CD14-positive monocyte (primary cell): Measurements from ENCODE around the gene AANAT. TPM values are rescaled to one million over a fixed set of nuclear protein-coding genes. Genes with fewer than 3 reads are reported as not detected.

Experiments used
- DNase-seq, 3 donors: peaks; one replicate each; pipeline ENCODE4 v3.0.0-alpha.2; 2011 to 2022
- H2AFZ ChIP-seq: 2 replicates; pipeline ENCODE4 v1.6.0; 2012; ENCODE audit warnings: mild to moderate bottlenecking, low read depth, low read length, inconsistent platforms; ENCODE audit not compliant: insufficient read depth, poor library complexity, severe bottlenecking
- H3K27ac ChIP-seq, 2 donors: 1 replicate in 1 of 2; 2 replicates in 1 of 2; pipeline ENCODE4 v1.5.1; 2012 to 2013; ENCODE audit warnings: low read length in 2 of 2, control low read depth in 1 of 2, inconsistent platforms in 1 of 2, low read depth in 1 of 2, mild to moderate bottlenecking in 1 of 2
- H3K27me3 ChIP-seq, 2 donors: one replicate each; pipeline versions ENCODE4 v1.6.0 to v1.6.1; 2011 to 2013; ENCODE audit warnings: low read length in 2 of 2; ENCODE audit not compliant: control insufficient read depth in 2 of 2, insufficient read depth in 2 of 2
- H3K36me3 ChIP-seq, 2 donors: replicated peaks in 1 of 2; 1 replicate in 1 of 2; 2 replicates in 1 of 2; pipeline versions ENCODE4 v1.5.1 to v1.6.1; 2012 to 2013; ENCODE audit warnings: low read length in 2 of 2, control low read depth in 1 of 2, inconsistent platforms in 1 of 2, mild to moderate bottlenecking in 1 of 2; ENCODE audit not compliant: insufficient read depth in 2 of 2, control insufficient read depth in 1 of 2
- H3K4me1 ChIP-seq, 2 donors: 1 replicate in 1 of 2; 2 replicates in 1 of 2; pipeline versions ENCODE4 v1.5.1 to v1.6.1; 2012 to 2013; ENCODE audit warnings: low read length in 2 of 2, control low read depth in 1 of 2, inconsistent platforms in 1 of 2, mild to moderate bottlenecking in 1 of 2, moderate library complexity in 1 of 2; ENCODE audit not compliant: insufficient read depth in 2 of 2, control insufficient read depth in 1 of 2
- H3K4me2 ChIP-seq: replicated peaks from 2 replicates; pipeline ENCODE3; 2012; ENCODE audit warnings: low read length, moderate library complexity, mild to moderate bottlenecking; ENCODE audit not compliant: poor library complexity, severe bottlenecking; ENCODE audit errors: extremely low read depth
- H3K4me3 ChIP-seq, 3 experiments: fragments of 200-600 bp in 1 of 3; sonication (generic) in 1 of 3; replicated peaks in 1 of 3; 1 replicate in 2 of 3; 2 replicates in 1 of 3; pipeline ENCODE4 v1.5.1; 2011 to 2013; ENCODE audit warnings: low read length in 3 of 3, mild to moderate bottlenecking in 3 of 3, control low read depth in 2 of 3, low read depth in 2 of 3, inconsistent platforms in 1 of 3, moderate library complexity in 1 of 3
- H3K79me2 ChIP-seq: 2 replicates; pipeline ENCODE4 v1.6.0; 2012; ENCODE audit warnings: mild to moderate bottlenecking, control low read depth, inconsistent platforms, low read length, moderate library complexity; ENCODE audit not compliant: insufficient read depth
- H3K9ac ChIP-seq: 2 replicates; pipeline ENCODE4 v1.6.0; 2017; ENCODE audit warnings: low read length, mild to moderate bottlenecking; ENCODE audit not compliant: insufficient read depth, poor library complexity, severe bottlenecking
- H3K9me3 ChIP-seq, 2 donors: replicated peaks in 1 of 2; 1 replicate in 1 of 2; 2 replicates in 1 of 2; pipeline versions ENCODE4 v1.5.1 to v1.6.1; 2012 to 2013; ENCODE audit warnings: low read length in 2 of 2, control low read depth in 1 of 2; ENCODE audit not compliant: control insufficient read depth in 1 of 2, insufficient read depth in 1 of 2
- H4K20me1 ChIP-seq: 2 replicates; pipeline ENCODE4 v1.6.0; 2012; ENCODE audit warnings: mild to moderate bottlenecking, low read length, control low read depth, moderate library complexity; ENCODE audit not compliant: insufficient read depth
- H3K27ac Mint-ChIP-seq, 7 donors: one replicate each; pipeline ENCODE4 v1.8.0; 2020; ENCODE audit warnings: mild to moderate bottlenecking in 7 of 7, mixed read lengths in 7 of 7, moderate library complexity in 6 of 7, inconsistent platforms in 2 of 7
- H3K27me3 Mint-ChIP-seq, 3 donors: one replicate each; pipeline ENCODE4 v1.8.0; 2021 to 2022; ENCODE audit warnings: low read depth in 3 of 3, mild to moderate bottlenecking in 3 of 3, mixed read lengths in 3 of 3, moderate library complexity in 3 of 3, inconsistent platforms in 1 of 3
- H3K36me3 Mint-ChIP-seq, 2 donors: one replicate each; pipeline ENCODE4 v1.8.0; 2020; ENCODE audit warnings: mixed read lengths in 2 of 2, inconsistent platforms in 1 of 2, mild to moderate bottlenecking in 1 of 2
- H3K4me1 Mint-ChIP-seq: one replicate; pipeline ENCODE4 v1.8.0; 2020; ENCODE audit warnings: mild to moderate bottlenecking, mixed read lengths
- H3K4me3 Mint-ChIP-seq, 2 donors: one replicate each; pipeline ENCODE4 v1.8.0; 2020; ENCODE audit warnings: mild to moderate bottlenecking in 2 of 2, mixed read lengths in 2 of 2, moderate library complexity in 1 of 2
- H3K9me3 Mint-ChIP-seq, 7 donors: one replicate each; pipeline ENCODE4 v1.8.0; 2020 to 2022; ENCODE audit warnings: mixed read lengths in 7 of 7, mild to moderate bottlenecking in 6 of 7, moderate library complexity in 6 of 7, inconsistent platforms in 2 of 7
- CTCF ChIP-seq: fragments of 200-600 bp; IDR thresholded peaks from one replicate; pipeline ENCODE4 v1.8.0; 2022; ENCODE audit warnings: antibody characterized with exemption, mild to moderate bottlenecking
- WGBS: methylation state at CpG from one replicate; pipeline ENCODE4 v1.1.5; 2013; ENCODE audit warnings: missing lambda C conversion rate; ENCODE audit not compliant: insufficient coverage; 5-methylcytosine and 5-hydroxymethylcytosine counted together
- intact Hi-C, 2 donors: fragments of 100-400 bp; cut with micrococcal nuclease; formaldehyde crosslinking; loops; one replicate each; pipeline versions ENCODE4 v1.15.0 to v1.15.1; 2023
- polyA plus RNA-seq, 3 donors: library from polyadenylated mRNA; depleted of rRNA in 1 of 3; unstranded in 2 of 3; stranded (reverse) in 1 of 3; fragments of 300-500 nt in 2 of 3; fragments of >200 nt in 1 of 3; fragmentation: Illumina TruSeq in 2 of 3; gene quantifications; 1 replicate in 2 of 3; 2 replicates in 1 of 3; pipeline ENCODE4 v1.2.3, GENCODE V29; 2012 to 2021

Gene AANAT
- polyA plus RNA-seq, 3 donors: not detected

- no peak overlapping the region for H3K4me3 Mint-ChIP-seq
- Histone ChIP-seq H2AFZ (no peak overlapping the region), H3K27me3 (no peaks in the 10 kb centered on the region), H4K20me1 (no peaks in the 10 kb centered on the region), H3K4me2 (no peak overlapping the region), H3K9ac (no peak overlapping the region), H3K27ac (no peak overlapping the region), H3K79me2 (peaks cover 31% of the 10 kb centered on the region), H3K4me3 (no peak overlapping the region), H3K4me1 (peaks cover 82 to 91% of the 10 kb centered on the region in 2 donors), H3K36me3 (peaks cover 7 to 9% of the 10 kb centered on the region in 2 donors), H3K9me3 (no peaks in the 10 kb centered on the region)
- H3K9me3 Mint-ChIP-seq: peaks cover 0 to 2% (median 0%) of the 10 kb centered on the region in 7 donors
- 96% methylated on average over 21 of the region's 22 CpGs for WGBS
- H3K4me1 Mint-ChIP-seq: peaks cover 81% of the 10 kb centered on the region
- intact Hi-C loops: no loop called here
- peak overlapping the region in 4 of 7 donors; percentile 5 to 83 (median 46) for H3K27ac Mint-ChIP-seq
- H3K27me3 Mint-ChIP-seq: peaks cover 0 to 3% (median 1%) of the 10 kb centered on the region in 3 donors
- H3K36me3 Mint-ChIP-seq: peaks cover 21 to 33% of the 10 kb centered on the region in 2 donors
- no peak for DNase-seq
- no peak for TF ChIP-seq CTCF
These were observed 20.2 kb downstream of the AANAT start for GRCh38 chr17:76487451-76488192.

- intact Hi-C loops: no loop called here
- Histone ChIP-seq H3K4me1 (peaks cover 81 to 89% of the 10 kb centered on the region in 2 donors), H3K79me2 (peaks cover 45% of the 10 kb centered on the region), H2AFZ (no peak overlapping the region), H3K27ac (peak overlapping the region; percentile 99), H3K9me3 (no peaks in the 10 kb centered on the region), H3K4me3 (peak overlapping the region in 1 of 3 experiments; percentile 85), H4K20me1 (no peaks in the 10 kb centered on the region), H3K36me3 (peaks cover 9 to 12% of the 10 kb centered on the region in 2 donors), H3K4me2 (peak overlapping the region; percentile 99), H3K9ac (peak overlapping the region; percentile 40), H3K27me3 (no peaks in the 10 kb centered on the region)
- 50% methylated on average over 6 of the region's 10 CpGs for WGBS
- peaks cover 0 to 1% (median 0%) of the 10 kb centered on the region in 3 donors for H3K27me3 Mint-ChIP-seq
- TF ChIP-seq CTCF: no peak
- peaks cover 81% of the 10 kb centered on the region for H3K4me1 Mint-ChIP-seq
- H3K9me3 Mint-ChIP-seq: peaks cover 0 to 2% (median 0%) of the 10 kb centered on the region in 7 donors
- no peak for DNase-seq
- peak overlapping the region; percentile 37 to 93 for H3K4me3 Mint-ChIP-seq
- H3K27ac Mint-ChIP-seq: peak overlapping the region; percentile 99 to 100 (median 100)
- H3K36me3 Mint-ChIP-seq: peaks cover 13 to 31% of the 10 kb centered on the region in 2 donors
These were observed 22.8 kb downstream of the AANAT start for GRCh38 chr17:76490112-76490710.
